ENCODE results near the gene FARS2.

GRCh38 chr6:5712349-5713215 is 451.3 kb downstream of the FARS2 start:
- TF ChIP-seq GATA2 (IDR thresholded peaks at IDR 0.05; ENCODE audit: low read depth, low read length) (no peak), GATA3 (IDR thresholded peaks at IDR 0.05; ENCODE audit: low read depth, low read length) (no peak)
